Body of pancreas (tissue), 4 donors: ENCODE results near the gene CREBRF. TPM values are rescaled to one million over a fixed set of nuclear protein-coding genes. Genes with fewer than 3 reads are reported as not detected.

Experiments used
- ATAC-seq: fragments of 150-250 bp; one replicate; pipeline ENCODE4 v1.9.1; 2016
- DNase-seq, 4 donors: peaks; one replicate each; pipeline ENCODE4 v3.0.0-alpha.2; 2019
- H3K27ac ChIP-seq, 4 donors: fragments of 200-600 bp; sonication (generic); 1 replicate in 3 of 4; 2 replicates in 1 of 4; pipeline versions ENCODE4 v1.5.1 to v1.6.1; 2016 to 2019; ENCODE audit warnings: mild to moderate bottlenecking in 1 of 4, mixed read lengths in 1 of 4, moderate library complexity in 1 of 4
- H3K27me3 ChIP-seq, 2 donors: fragments of 200-600 bp; sonication (generic); one replicate each; pipeline ENCODE4 v1.6.0; 2016; ENCODE audit warnings: mild to moderate bottlenecking in 1 of 2
- H3K36me3 ChIP-seq, 2 donors: fragments of 200-600 bp; sonication (generic); replicated peaks in 1 of 2; 2 replicates each; pipeline ENCODE4 v1.5.1; 2016; ENCODE audit warnings: low read depth in 2 of 2; ENCODE audit not compliant: insufficient read depth in 1 of 2
- H3K4me1 ChIP-seq: fragments of 200-600 bp; sonication (generic); one replicate; pipeline ENCODE4 v1.6.0; 2016
- H3K4me3 ChIP-seq, 2 donors: fragments of 200-600 bp; sonication (generic); 1 replicate in 1 of 2; 2 replicates in 1 of 2; pipeline ENCODE4 v1.5.1; 2016 to 2019
- H3K9me3 ChIP-seq, 3 donors: fragments of 200-600 bp; sonication (generic); 1 replicate in 2 of 3; 2 replicates in 1 of 3; pipeline ENCODE4 v1.5.1; 2016
- CTCF ChIP-seq, 7 experiments: fragments of 450-650 bp in 4 of 7; fragments of 200-600 bp in 3 of 7; sonication (generic) in 3 of 7; IDR thresholded peaks; one replicate each; pipeline ENCODE4 v1.5.1; 2016 to 2019; ENCODE audit warnings: antibody characterized with exemption in 7 of 7
- POLR2A ChIP-seq, 3 donors: fragments of 450-650 bp; IDR thresholded peaks; one replicate each; pipeline ENCODE4 v1.6.1; 2016; ENCODE audit warnings: antibody characterized with exemption in 3 of 3, mild to moderate bottlenecking in 2 of 3
- WGBS, 2 donors: methylation state at CpG; one replicate each; pipeline ENCODE4 v1.1.5; 2017; 5-methylcytosine and 5-hydroxymethylcytosine counted together
- intact Hi-C: fragments of 100-400 bp; cut with DNase I; formaldehyde crosslinking; loops from one replicate; pipeline ENCODE4 v1.15.1; 2023
- total RNA-seq, 2 donors: library from RNA; depleted of rRNA; stranded (reverse); fragments of >200 nt; gene quantifications; one replicate each; pipeline ENCODE4 v1.1.0, GENCODE V29; 2016

The CREBRF gene
- 10 to 100 TPM; 19.7 to 37.2 TPM for total RNA-seq

- H3K27me3 ChIP-seq = no peaks in the 10 kb centered on the region
- DNase-seq = peak; percentile 96 to 98 (median 96)
- peak within 1 kb of the TSS; percentile 64 to 99 for H3K4me3 ChIP-seq
- WGBS, 2 donors = 0% methylated on average over 5 to 56 of the region's 74 CpGs
- no peaks in the 10 kb centered on the region for H3K36me3 ChIP-seq
- intact Hi-C loops = no loop called here
- peaks cover 18% of the 10 kb centered on the region for H3K4me1 ChIP-seq
- H3K27ac ChIP-seq = peak within 1 kb of the TSS; percentile 93 to 99 (median 97)
- ATAC-seq = peak; percentile 87
- no peaks in the 10 kb centered on the region for H3K9me3 ChIP-seq
- no peak for TF ChIP-seq CTCF (IDR thresholded peaks at IDR 0.05)
- peak in 2 of 3 donors; percentile 56 to 64 for TF ChIP-seq POLR2A (IDR thresholded peaks at IDR 0.05)
Observed at GRCh38 chr5:173055983-173056782, at the start of gene CREBRF. CREBRF (plus strand) TSS chr5:173056352; CDS start chr5:173080776, 24,424 bp downstream.

GRCh38 chr5:173010021-173010420, 46.1 kb upstream of the CREBRF start:
- Histone ChIP-seq H3K36me3 (no peaks in the 10 kb centered on the region), H3K4me3 (no peak overlapping the region), H3K27ac (no peak overlapping the region), H3K27me3 (no peaks in the 10 kb centered on the region), H3K9me3 (no peaks in the 10 kb centered on the region), H3K4me1 (peaks cover 36% of the 10 kb centered on the region)
- no peak for TF ChIP-seq POLR2A (IDR thresholded peaks at IDR 0.05)
- TF ChIP-seq CTCF (IDR thresholded peaks at IDR 0.05) = no peak
- intact Hi-C loops = no loop called here
- no peak for ATAC-seq
- no peak for DNase-seq
- WGBS, 2 donors = 74 to 78% methylated on average over 6 of the region's 6 CpGs

GRCh38 chr5:173010547-173011464, 45.3 kb upstream of the CREBRF start:
- ATAC-seq (peak; percentile 80), DNase-seq (peak; percentile 44 to 75 (median 57))
- Histone ChIP-seq H3K27ac (peak overlapping the region in 2 of 4 donors; percentile 2 to 57), H3K4me1 (peaks cover 44% of the 10 kb centered on the region), H3K9me3 (no peaks in the 10 kb centered on the region), H3K36me3 (no peaks in the 10 kb centered on the region), H3K27me3 (no peaks in the 10 kb centered on the region), H3K4me3 (no peak overlapping the region)
- intact Hi-C loops = no loop called here
- 56 to 63% methylated on average over 11 of the region's 11 CpGs for WGBS, 2 donors
- TF ChIP-seq POLR2A (IDR thresholded peaks at IDR 0.05) = no peak
- TF ChIP-seq CTCF (IDR thresholded peaks at IDR 0.05) = peak in 6 of 7 experiments; percentile 17 to 57 (median 42)

GRCh38 chr5:173011566-173011965, 44.6 kb upstream of the CREBRF start:
- ATAC-seq = peak; percentile 49
- DNase-seq = peak in 1 of 4 donors; percentile 45
- Histone ChIP-seq H3K27me3 (no peaks in the 10 kb centered on the region), H3K36me3 (no peaks in the 10 kb centered on the region), H3K27ac (peak overlapping the region in 2 of 4 donors; percentile 2 to 57), H3K4me3 (no peak overlapping the region), H3K9me3 (no peaks in the 10 kb centered on the region), H3K4me1 (peaks cover 52% of the 10 kb centered on the region)
- TF ChIP-seq CTCF (IDR thresholded peaks at IDR 0.05) = no peak
- no peak for TF ChIP-seq POLR2A (IDR thresholded peaks at IDR 0.05)
- intact Hi-C loops = no loop called here
- 48 to 69% methylated on average over 4 of the region's 4 CpGs for whole genome bisulfite sequencing, 2 donors
